Dermis blood vessel endothelial cell (primary cell): Measurements from ENCODE around the gene OXCT1. TPM values are rescaled to one million over a fixed set of nuclear protein-coding genes. Genes with fewer than 3 reads are reported as not detected.
"Not testable (repeated sequence)": the region's sequence is repeated elsewhere in the genome, so short reads cannot be mapped to it uniquely, and the experiment has no call there.

Experiments used
- DNase-seq: peaks from one replicate; pipeline ENCODE4 v3.0.0; 2010
- total RNA-seq: library from RNA; depleted of rRNA; stranded (reverse); fragments of >200 nt; gene quantifications from 2 replicates; pipeline ENCODE4 v1.2.3, GENCODE V29; 2014

OXCT1 gene
- total RNA-seq, 1 donor from 2014 or later: 21.6 TPM

GRCh38 chr5:41821051-41821450 is 49.2 kb downstream of the OXCT1 start:
- peak; percentile 60 for DNase-seq

- no peak for DNase-seq
These were observed 50.1 kb downstream of the OXCT1 start for GRCh38 chr5:41820150-41820549.

- no peak for DNase-seq
These were observed 52.5 kb downstream of the OXCT1 start for GRCh38 chr5:41817625-41818301.

GRCh38 chr5:41815663-41816229 is 54.5 kb downstream of the OXCT1 start:
- no peak for DNase-seq

GRCh38 chr5:41815261-41815660 is 55.0 kb downstream of the OXCT1 start:
- DNase-seq: no peak

- not testable (repeated sequence) for DNase-seq
These were observed 55.9 kb downstream of the OXCT1 start for GRCh38 chr5:41814306-41814705.

- DNase-seq: no peak
These were observed 58.1 kb downstream of the OXCT1 start for GRCh38 chr5:41812156-41812555.

- DNase-seq: no peak
These were observed 61.1 kb downstream of the OXCT1 start for GRCh38 chr5:41809128-41809527.

- no peak for DNase-seq
These were observed 61.9 kb downstream of the OXCT1 start for GRCh38 chr5:41808294-41808693.

- DNase-seq: no peak
These were observed 72.6 kb downstream of the OXCT1 start for GRCh38 chr5:41797662-41798061.

GRCh38 chr5:41796061-41796460 is 74.2 kb downstream of the OXCT1 start:
- peak; percentile 57 for DNase-seq

- DNase-seq: no peak
These were observed 75.1 kb downstream of the OXCT1 start for GRCh38 chr5:41795125-41795524.

- peak; percentile 95 for DNase-seq
These were observed 75.8 kb downstream of the OXCT1 start for GRCh38 chr5:41794471-41794870.

GRCh38 chr5:41793141-41793770 is 77.0 kb downstream of the OXCT1 start:
- DNase-seq: peak; percentile 92

- no peak for DNase-seq
These were observed 80.0 kb downstream of the OXCT1 start for GRCh38 chr5:41790038-41790776.

- DNase-seq: peak; percentile 47
These were observed 80.8 kb downstream of the OXCT1 start for GRCh38 chr5:41789434-41789833.

GRCh38 chr5:41788941-41789368 is 81.3 kb downstream of the OXCT1 start:
- DNase-seq: peak; percentile 83

GRCh38 chr5:41787265-41787664 is 83.0 kb downstream of the OXCT1 start:
- peak; percentile 32 for DNase-seq

- no peak for DNase-seq
These were observed 85.2 kb downstream of the OXCT1 start for GRCh38 chr5:41785061-41785460.

- no peak for DNase-seq
These were observed 91.8 kb downstream of the OXCT1 start for GRCh38 chr5:41778410-41778809.

GRCh38 chr5:41776435-41776834 is 93.8 kb downstream of the OXCT1 start:
- no peak for DNase-seq

GRCh38 chr5:41773799-41774198 is 96.4 kb downstream of the OXCT1 start:
- DNase-seq: no peak

- peak; percentile 53 for DNase-seq
These were observed 97.3 kb downstream of the OXCT1 start for GRCh38 chr5:41772785-41773442.
